ENCODE measurements around the gene B3GAT3. TPM values are rescaled to one million over a fixed set of nuclear protein-coding genes. Genes with fewer than 3 reads are reported as not detected.

Gene B3GAT3
- polyA plus RNA-seq, 2 donors = 14.9 to 25.4 TPM

Other genes starting within 250 kb of the B3GAT3 start
- 1 to 10 TPM; 4.8 to 5.5 TPM for gene SCGB1A1, start 203.0 kb downstream of the B3GAT3 start, polyA plus RNA-seq
- gene AHNAK, start 75.2 kb downstream of the B3GAT3 start, polyA plus RNA-seq = 100 to 1,000 TPM; 168 to 195 TPM
- 1,000 to 10,000 TPM in 1 of 2 donors, 100 to 1,000 TPM in 1; 884 to 1,495 TPM for gene EEF1G, start 48.1 kb downstream of the B3GAT3 start, polyA plus RNA-seq
- 10 to 100 TPM in 1 of 2 donors, 1 to 10 TPM in 1; 9.0 to 15.2 TPM for gene TUT1, start 30.5 kb downstream of the B3GAT3 start, polyA plus RNA-seq
- 10 to 100 TPM; 76.2 to 90.4 TPM for gene MTA2, start 20.1 kb downstream of the B3GAT3 start, polyA plus RNA-seq
- 100 to 1,000 TPM in 1 of 2 donors, 10 to 100 TPM in 1; 79.0 to 107 TPM for gene EML3, start 9.2 kb downstream of the B3GAT3 start, polyA plus RNA-seq
- gene ROM1, start 8.7 kb downstream of the B3GAT3 start, polyA plus RNA-seq = 10 to 100 TPM in 1 of 2 donors, 1 to 10 TPM in 1; 7.4 to 10.5 TPM
- gene GANAB, start 24.6 kb upstream of the B3GAT3 start, polyA plus RNA-seq = 10 to 100 TPM; 59.8 to 71.6 TPM
- 10 to 100 TPM in 1 of 2 donors, 1 to 10 TPM in 1; 4.8 to 10.1 TPM for gene INTS5, start 31.3 kb upstream of the B3GAT3 start, polyA plus RNA-seq
- 10 to 100 TPM; 71.9 to 96.9 TPM for gene C11orf98, start 43.2 kb upstream of the B3GAT3 start, polyA plus RNA-seq
- 10 to 100 TPM; 15.4 to 32.2 TPM for gene CSKMT, start 43.3 kb upstream of the B3GAT3 start, polyA plus RNA-seq
- gene UQCC3, start 49.7 kb upstream of the B3GAT3 start, polyA plus RNA-seq = 10 to 100 TPM; 16.5 to 23.2 TPM
- gene LBHD1, start 50.3 kb upstream of the B3GAT3 start, polyA plus RNA-seq = 1 to 10 TPM; 2.7 to 5.2 TPM
- gene UBXN1, start 57.1 kb upstream of the B3GAT3 start, polyA plus RNA-seq = 100 to 1,000 TPM; 109 to 127 TPM
- gene LRRN4CL, start 67.5 kb upstream of the B3GAT3 start, polyA plus RNA-seq = 1 to 10 TPM; 1.4 to 2.4 TPM
- gene BSCL2, start 85.4 kb upstream of the B3GAT3 start, polyA plus RNA-seq = 10 to 100 TPM; 33.9 to 58.9 TPM
- under 1 TPM; 0.04 to 0.24 TPM for gene GNG3, start 85.7 kb upstream of the B3GAT3 start, polyA plus RNA-seq
- 10 to 100 TPM; 27.5 to 27.9 TPM for gene HNRNPUL2, start 105.5 kb upstream of the B3GAT3 start, polyA plus RNA-seq
- 10 to 100 TPM; 13.3 to 31.1 TPM for gene TTC9C, start 106.5 kb upstream of the B3GAT3 start, polyA plus RNA-seq
- gene ZBTB3, start 132.2 kb upstream of the B3GAT3 start, polyA plus RNA-seq = 1 to 10 TPM; 1.9 to 4.0 TPM
- gene POLR2G, start 139.6 kb upstream of the B3GAT3 start, polyA plus RNA-seq = 10 to 100 TPM; 43.2 to 94.0 TPM
- 10 to 100 TPM; 17.0 to 21.6 TPM for gene TAF6L, start 149.4 kb upstream of the B3GAT3 start, polyA plus RNA-seq
- 10 to 100 TPM; 30.5 to 41.2 TPM for gene TMEM179B, start 165.4 kb upstream of the B3GAT3 start, polyA plus RNA-seq
- gene TMEM223, start 170.0 kb upstream of the B3GAT3 start, polyA plus RNA-seq = 10 to 100 TPM; 13.8 to 19.7 TPM
- 10 to 100 TPM; 77.9 to 84.7 TPM for gene NXF1, start 183.5 kb upstream of the B3GAT3 start, polyA plus RNA-seq
- 10 to 100 TPM; 14.5 to 25.2 TPM for gene STX5, start 210.1 kb upstream of the B3GAT3 start, polyA plus RNA-seq
- gene TEX54, start 210.9 kb upstream of the B3GAT3 start, polyA plus RNA-seq = not detected
- gene WDR74, start 217.6 kb upstream of the B3GAT3 start, polyA plus RNA-seq = 10 to 100 TPM; 44.0 to 44.6 TPM

Measured in esophagus (tissue), 2 donors.